NB4 (cell line): ENCODE results near the gene RNF157.

Experiments
- DNase-seq: peaks from one replicate; pipeline ENCODE4 v3.0.0; 2010; ENCODE audit warnings: low read depth
- H3K4me3 ChIP-seq: one replicate; pipeline ENCODE4 v1.5.1; 2011; ENCODE audit warnings: mild to moderate bottlenecking, low read depth, low read length, moderate library complexity
- MYC ChIP-seq: IDR thresholded peaks from 2 replicates; pipeline ENCODE4 v1.6.1; 2011; ENCODE audit warnings: low read depth, low read length
- POLR2A ChIP-seq: IDR thresholded peaks from 2 replicates; pipeline ENCODE4 v1.6.1; 2011; ENCODE audit warnings: mild to moderate bottlenecking; ENCODE audit not compliant: insufficient read length; ENCODE audit errors: extremely low read depth
- TF ChIP-seq, protein P1 (sequence below): IDR thresholded peaks from one replicate; pipeline ENCODE4 v1.5.1; 2012; ENCODE audit warnings: low read depth, low read length
- TF ChIP-seq, protein P2 (sequence below): IDR thresholded peaks from 2 replicates; pipeline ENCODE4 v1.6.1; 2011; ENCODE audit warnings: low read depth, low read length

Gene RNF157

DNA sequence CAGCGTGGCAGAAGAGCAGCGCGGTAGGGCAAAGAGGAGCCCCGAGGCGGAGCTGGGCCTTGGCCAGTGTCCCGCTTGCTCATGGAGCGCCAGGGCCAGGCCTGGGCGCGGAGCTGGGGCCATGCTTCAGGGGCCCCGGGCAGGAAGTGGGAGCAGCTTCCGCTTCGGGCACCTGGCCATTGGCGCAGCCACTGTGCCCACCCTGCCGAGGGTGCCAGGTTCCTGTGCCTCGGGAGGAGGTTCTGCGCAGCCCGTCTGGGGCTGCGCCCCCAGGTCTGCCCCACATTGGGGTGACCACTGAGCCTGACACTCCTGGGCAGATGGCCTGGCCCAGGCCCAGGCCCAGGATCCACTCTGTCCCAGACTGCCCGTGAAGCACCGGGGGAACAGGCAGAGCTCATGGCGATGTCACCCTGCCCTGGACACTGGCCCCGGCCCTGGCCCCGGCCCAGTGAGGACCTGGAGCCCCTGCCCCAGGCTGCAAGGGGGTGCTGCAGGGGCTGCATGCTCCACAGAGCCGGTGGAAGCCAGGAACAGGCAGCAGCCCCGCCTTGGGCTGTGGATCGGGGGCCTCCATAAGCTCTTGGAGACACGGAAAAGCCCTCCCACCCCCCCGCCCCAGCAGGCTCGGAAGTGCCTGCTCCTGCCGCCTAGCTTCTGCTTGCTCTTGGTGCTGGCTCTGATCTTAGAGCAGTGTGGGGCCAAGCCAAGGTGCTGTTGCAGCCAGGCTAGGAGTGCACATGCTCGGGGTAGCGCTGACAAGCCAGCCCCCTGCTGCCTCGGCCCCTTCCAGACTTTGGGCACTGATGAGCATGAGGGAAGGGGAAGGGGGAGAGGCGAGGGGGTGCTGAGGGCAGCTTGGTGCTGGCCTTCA, 63.4 kb downstream of the RNF157 start:
- DNase-seq = no peak
- TF ChIP-seq, protein P1, sequence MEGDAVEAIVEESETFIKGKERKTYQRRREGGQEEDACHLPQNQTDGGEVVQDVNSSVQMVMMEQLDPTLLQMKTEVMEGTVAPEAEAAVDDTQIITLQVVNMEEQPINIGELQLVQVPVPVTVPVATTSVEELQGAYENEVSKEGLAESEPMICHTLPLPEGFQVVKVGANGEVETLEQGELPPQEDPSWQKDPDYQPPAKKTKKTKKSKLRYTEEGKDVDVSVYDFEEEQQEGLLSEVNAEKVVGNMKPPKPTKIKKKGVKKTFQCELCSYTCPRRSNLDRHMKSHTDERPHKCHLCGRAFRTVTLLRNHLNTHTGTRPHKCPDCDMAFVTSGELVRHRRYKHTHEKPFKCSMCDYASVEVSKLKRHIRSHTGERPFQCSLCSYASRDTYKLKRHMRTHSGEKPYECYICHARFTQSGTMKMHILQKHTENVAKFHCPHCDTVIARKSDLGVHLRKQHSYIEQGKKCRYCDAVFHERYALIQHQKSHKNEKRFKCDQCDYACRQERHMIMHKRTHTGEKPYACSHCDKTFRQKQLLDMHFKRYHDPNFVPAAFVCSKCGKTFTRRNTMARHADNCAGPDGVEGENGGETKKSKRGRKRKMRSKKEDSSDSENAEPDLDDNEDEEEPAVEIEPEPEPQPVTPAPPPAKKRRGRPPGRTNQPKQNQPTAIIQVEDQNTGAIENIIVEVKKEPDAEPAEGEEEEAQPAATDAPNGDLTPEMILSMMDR = no peak
- TF ChIP-seq, protein P2, sequence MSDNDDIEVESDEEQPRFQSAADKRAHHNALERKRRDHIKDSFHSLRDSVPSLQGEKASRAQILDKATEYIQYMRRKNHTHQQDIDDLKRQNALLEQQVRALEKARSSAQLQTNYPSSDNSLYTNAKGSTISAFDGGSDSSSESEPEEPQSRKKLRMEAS = no peak
- TF ChIP-seq MYC (no peak), POLR2A (no peak)
- H3K4me3 ChIP-seq = no peak overlapping the region

DNA sequence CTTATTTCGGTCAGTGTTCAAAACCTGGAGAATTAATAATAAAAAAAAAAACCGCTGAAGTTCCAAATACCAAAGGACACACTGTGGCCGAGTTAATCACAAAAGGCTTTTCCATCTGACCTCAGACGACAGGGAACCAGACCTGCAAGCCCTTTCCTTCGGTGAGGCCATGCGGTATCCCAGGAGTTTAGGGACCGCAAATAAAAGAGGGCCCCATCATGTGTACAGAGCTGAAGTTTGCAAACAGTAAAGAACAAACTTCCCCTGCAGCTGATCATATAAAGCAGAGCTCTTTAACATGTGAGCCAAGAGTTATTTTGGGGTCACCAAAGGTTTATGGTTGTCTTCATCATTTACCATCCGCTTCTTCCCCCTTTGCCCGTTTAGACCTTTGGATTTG, 66.3 kb downstream of the RNF157 start:
- no peak for TF ChIP-seq MYC
- TF ChIP-seq, protein P1 = no peak
- TF ChIP-seq, protein P2 = no peak
- TF ChIP-seq POLR2A = no peak

DNA sequence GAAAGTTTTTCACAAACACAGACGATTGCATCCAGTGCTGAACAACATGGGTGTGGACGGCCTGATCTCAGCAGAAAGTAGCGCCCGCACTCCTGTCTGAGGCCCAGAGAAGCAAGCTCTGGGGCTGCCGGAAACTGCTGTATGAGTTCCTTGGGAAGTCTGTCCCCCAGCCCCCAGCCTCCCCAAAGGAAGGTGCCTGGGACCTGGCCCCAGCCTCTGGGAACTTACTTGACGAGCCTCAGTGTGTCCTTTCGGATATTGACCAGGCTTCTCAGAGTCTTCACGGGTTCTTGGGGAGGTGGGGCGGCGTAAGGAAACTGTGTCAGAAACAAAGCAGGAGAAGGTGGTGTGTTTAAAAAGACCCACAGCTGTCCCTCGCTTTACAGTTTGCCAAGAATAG, 66.8 kb downstream of the RNF157 start:
- TF ChIP-seq POLR2A = no peak
- no peak for DNase-seq
- H3K4me3 ChIP-seq = no peak overlapping the region

More for the DNA sequence above, 66.3 kb downstream of the RNF157 start:
- DNase-seq = no peak
- H3K4me3 ChIP-seq = no peak overlapping the region

DNA sequence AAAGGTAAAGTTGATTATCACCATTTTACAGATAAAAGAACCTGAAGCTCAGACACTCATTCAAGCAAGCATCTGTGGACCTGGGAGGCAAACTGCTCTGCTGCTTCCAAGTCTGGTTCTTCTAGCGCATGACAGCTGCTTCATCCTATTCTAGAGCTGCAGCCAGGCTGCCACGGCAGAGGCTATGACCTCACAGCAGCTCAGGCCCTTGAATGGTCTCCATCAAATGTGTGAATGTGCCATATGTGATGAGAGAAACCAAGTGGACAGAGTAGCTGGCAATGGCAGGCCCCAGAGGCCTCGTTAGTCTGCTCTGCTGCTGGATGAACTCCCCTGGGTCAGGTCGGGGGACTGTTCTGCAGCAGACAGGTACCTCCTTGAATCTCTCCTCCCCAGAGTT, 68.6 kb downstream of the RNF157 start:
- DNase-seq = no peak
- no peak overlapping the region for H3K4me3 ChIP-seq
- TF ChIP-seq, protein P2 = no peak
- TF ChIP-seq POLR2A = no peak
- no peak for TF ChIP-seq MYC
- TF ChIP-seq, protein P1 = no peak

DNA sequence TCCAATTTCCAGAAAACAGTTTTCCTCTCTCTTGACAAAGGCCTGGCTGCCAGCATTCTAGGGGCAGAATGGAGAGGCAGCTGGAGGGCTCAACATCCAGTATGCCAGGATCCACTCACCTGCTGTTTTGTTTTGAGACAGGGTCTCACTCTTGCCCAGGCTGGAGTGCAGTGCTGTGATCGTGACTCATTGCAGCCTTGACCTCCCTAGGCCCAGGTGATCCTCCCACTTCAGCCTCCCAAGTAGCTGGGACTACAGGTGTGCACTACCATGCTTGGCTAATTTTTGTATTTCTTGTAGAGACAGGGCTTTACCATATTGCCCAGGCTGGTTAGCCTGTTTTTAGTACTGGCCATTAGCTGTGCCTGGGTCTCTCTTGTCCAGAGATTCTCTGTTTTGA, 70.2 kb downstream of the RNF157 start:
- no peak overlapping the region for H3K4me3 ChIP-seq
- TF ChIP-seq, protein P1 = no peak
- TF ChIP-seq POLR2A (no peak), MYC (no peak)
- TF ChIP-seq, protein P2 = no peak
- no peak for DNase-seq

DNA sequence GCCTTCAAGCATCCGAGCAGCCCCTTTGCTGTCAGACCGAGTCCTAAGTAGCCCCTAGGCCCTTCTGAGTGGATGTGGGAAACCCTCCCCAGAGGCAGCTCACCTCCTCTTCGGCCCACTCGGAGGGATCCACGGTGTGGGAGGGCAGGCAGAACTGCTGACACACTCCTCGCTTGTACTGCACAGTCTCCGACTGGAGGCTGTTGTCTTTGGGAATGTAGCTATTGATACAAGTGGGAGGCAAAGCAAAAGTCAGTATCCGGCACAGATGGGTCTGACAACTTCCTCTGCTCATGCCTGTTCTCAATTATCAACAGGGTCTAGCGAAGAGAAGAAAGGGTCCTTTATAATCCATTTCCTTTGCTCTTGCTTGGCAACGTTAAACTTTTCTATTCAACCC, 73.4 kb downstream of the RNF157 start:
- TF ChIP-seq MYC (no peak), POLR2A (no peak)
- TF ChIP-seq, protein P2 = no peak
- TF ChIP-seq, protein P1 = no peak
- H3K4me3 ChIP-seq = no peak overlapping the region
- no peak for DNase-seq
